Keratinocyte (primary cell): ENCODE measurements around the gene LAMA4.

Source experiments
- CTCF ChIP-seq, 3 experiments: IDR thresholded peaks in 1 of 3; conservative IDR thresholded peaks in 1 of 3; optimal IDR thresholded peaks in 1 of 3; 2 replicates in 2 of 3; 3 replicates in 1 of 3; pipeline versions ENCODE3 to v1.5.1; 2011; ENCODE audit warnings: low read length in 3 of 3, mild to moderate bottlenecking in 3 of 3, moderate library complexity in 2 of 3, control low read depth in 1 of 3, inconsistent platforms in 1 of 3; ENCODE audit not compliant: insufficient read depth in 2 of 3; ENCODE audit errors: extremely low read depth in 1 of 3
- EZH2 ChIP-seq: IDR thresholded peaks from one replicate; pipeline ENCODE4 v1.6.1; 2012; ENCODE audit warnings: inconsistent platforms, mild to moderate bottlenecking, low read length, moderate library complexity

- TF ChIP-seq CTCF (optimal IDR thresholded peaks at IDR 0.05 in 1 of 3, IDR thresholded peaks at IDR 0.05 in 1 of 3, conservative IDR thresholded peaks at IDR 0.05 in 1 of 3; ENCODE audit: extremely low read depth in 1 of 3, insufficient read depth in 2 of 3, low read length in 3 of 3) (no peak), EZH2 (no peak)
These were observed 126.2 kb downstream of the LAMA4 start for GRCh38 chr6:112128208-112128607.
